ENCODE results near the gene ZNRF1. TPM values are rescaled to one million over a fixed set of nuclear protein-coding genes. Genes with fewer than 3 reads are reported as not detected.

ZNRF1 gene
- total RNA-seq, 1 experiment from 2014 or later: 52.3 TPM

GRCh38 chr16:75086281-75086680 is 87.5 kb downstream of the ZNRF1 start:
- ATAC-seq (no peak), DNase-seq (ENCODE audit: low read depth, low spot score) (no peak)
- H3K27ac ChIP-seq (ENCODE audit: low read length): no peak overlapping the region
- no TSS peak for BruUV-seq (replicated peaks)
- POLR2A ChIA-PET: no interaction called here
- TF ChIP-seq TCF7L2 (IDR thresholded peaks at IDR 0.05; ENCODE audit: low read depth, low read length): no peak
- no peak for TF ChIP-seq POLR2AphosphoS5 (IDR thresholded peaks at IDR 0.05; ENCODE audit: low read depth, low read length)
- TF ChIP-seq SIN3A (IDR thresholded peaks at IDR 0.05; ENCODE audit: borderline replicate concordance, insufficient read depth, low read depth, low read length): no peak
- no peak for TF ChIP-seq CTCF (IDR thresholded peaks at IDR 0.05)
- no peak for TF ChIP-seq REST (IDR thresholded peaks at IDR 0.05; ENCODE audit: insufficient read depth in 1 of 2, low read depth in 2 of 2, low read length in 1 of 2)
- CTCF ChIA-PET: interaction anchor here (0.6 kb wide), 1 partner anchor 88 kb away, joined by 6 read pairs; no protein-coding TSS in a partner anchor
- H3K9me3 ChIP-seq (ENCODE audit: control insufficient read depth, insufficient read depth, low read depth, low read length): no peaks in the 10 kb centered on the region
- no peaks in the 10 kb centered on the region for H3K27me3 ChIP-seq (ENCODE audit: control insufficient read depth, insufficient read depth, low read length)
- in situ Hi-C loops (cut with HindIII; ENCODE audit: low pct_unique_long_range_greater_than_20kb, low sequenced_read_pairs) (no loop called here), intact Hi-C loops (cut with micrococcal nuclease; ENCODE audit: unreplicated experiment) (no loop called here)
- peaks cover 28% of the 10 kb centered on the region for H3K4me1 ChIP-seq (ENCODE audit: control insufficient read depth, insufficient read depth, low read length)
- H3K4me3 ChIP-seq (ENCODE audit: low read depth in 2 of 2, low read length in 2 of 2): no peak overlapping the region
- H3K36me3 ChIP-seq (ENCODE audit: control insufficient read depth, insufficient read depth, low read length): no peaks in the 10 kb centered on the region

GRCh38 chr16:75086688-75087374 is 88.0 kb downstream of the ZNRF1 start:
- CTCF ChIA-PET: no interaction called here
- in situ Hi-C loops (cut with HindIII; ENCODE audit: low pct_unique_long_range_greater_than_20kb, low sequenced_read_pairs): no loop called here
- POLR2A ChIA-PET: no interaction called here

More at GRCh38 chr16:75086688-75087374, 88.0 kb downstream of the ZNRF1 start:
- peaks cover 28% of the 10 kb centered on the region for H3K4me1 ChIP-seq (ENCODE audit: control insufficient read depth, insufficient read depth, low read length)
- BruUV-seq (replicated peaks): no TSS peak
- H3K9me3 ChIP-seq (ENCODE audit: control insufficient read depth, insufficient read depth, low read depth, low read length): no peaks in the 10 kb centered on the region
- H3K4me3 ChIP-seq (ENCODE audit: low read depth in 2 of 2, low read length in 2 of 2): no peak overlapping the region
- no peak for TF ChIP-seq SIN3A (IDR thresholded peaks at IDR 0.05; ENCODE audit: borderline replicate concordance, insufficient read depth, low read depth, low read length)
- TF ChIP-seq REST (IDR thresholded peaks at IDR 0.05; ENCODE audit: insufficient read depth in 1 of 2, low read depth in 2 of 2, low read length in 1 of 2): no peak
- TF ChIP-seq CTCF (IDR thresholded peaks at IDR 0.05): no peak
- no peak for TF ChIP-seq TCF7L2 (IDR thresholded peaks at IDR 0.05; ENCODE audit: low read depth, low read length)
- no peak for TF ChIP-seq POLR2AphosphoS5 (IDR thresholded peaks at IDR 0.05; ENCODE audit: low read depth, low read length)
- no peaks in the 10 kb centered on the region for H3K27me3 ChIP-seq (ENCODE audit: control insufficient read depth, insufficient read depth, low read length)
- H3K36me3 ChIP-seq (ENCODE audit: control insufficient read depth, insufficient read depth, low read length): no peaks in the 10 kb centered on the region
- DNase-seq (ENCODE audit: low read depth, low spot score) (no peak), ATAC-seq (no peak)
- intact Hi-C loops (cut with micrococcal nuclease; ENCODE audit: unreplicated experiment): no loop called here
- no peak overlapping the region for H3K27ac ChIP-seq (ENCODE audit: low read length)
